Measurements from ENCODE around the gene DISC1.

DNA sequence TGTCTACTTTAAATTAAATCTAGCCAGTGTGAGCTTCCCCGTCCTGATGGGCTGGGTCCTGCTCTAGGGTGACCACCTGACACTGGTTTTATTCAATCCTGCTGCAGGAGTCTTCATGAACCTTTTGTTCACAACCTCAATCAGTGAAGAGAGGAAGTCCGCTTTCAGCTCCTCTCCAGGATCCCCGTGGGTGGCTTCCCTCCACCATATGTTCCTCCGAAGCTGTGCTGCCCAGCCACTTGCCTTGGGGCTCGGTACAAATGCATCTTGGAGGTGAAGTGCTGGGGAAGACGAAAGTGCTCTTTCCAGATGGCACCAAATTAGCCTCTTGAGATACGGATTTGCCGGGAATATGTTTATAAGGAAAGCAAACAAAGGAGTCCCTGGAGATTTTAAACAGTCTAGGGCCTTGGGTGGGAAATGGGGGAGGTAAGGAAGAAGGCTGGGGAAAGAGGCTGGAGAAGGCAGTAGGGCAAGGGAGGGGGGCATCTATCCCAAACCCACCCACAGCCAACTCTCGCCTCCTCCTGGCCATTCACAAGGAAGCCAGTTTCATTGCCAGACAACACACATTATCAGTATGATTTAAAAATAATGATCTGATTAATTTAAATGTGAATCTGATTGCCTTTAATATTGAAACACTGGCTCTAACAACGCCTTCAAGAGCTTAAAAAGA is 430.8 kb downstream of the DISC1 start:
- TF ChIP-seq POLR2A (IDR thresholded peaks at IDR 0.05): no peak
- TF ChIP-seq, protein P1, sequence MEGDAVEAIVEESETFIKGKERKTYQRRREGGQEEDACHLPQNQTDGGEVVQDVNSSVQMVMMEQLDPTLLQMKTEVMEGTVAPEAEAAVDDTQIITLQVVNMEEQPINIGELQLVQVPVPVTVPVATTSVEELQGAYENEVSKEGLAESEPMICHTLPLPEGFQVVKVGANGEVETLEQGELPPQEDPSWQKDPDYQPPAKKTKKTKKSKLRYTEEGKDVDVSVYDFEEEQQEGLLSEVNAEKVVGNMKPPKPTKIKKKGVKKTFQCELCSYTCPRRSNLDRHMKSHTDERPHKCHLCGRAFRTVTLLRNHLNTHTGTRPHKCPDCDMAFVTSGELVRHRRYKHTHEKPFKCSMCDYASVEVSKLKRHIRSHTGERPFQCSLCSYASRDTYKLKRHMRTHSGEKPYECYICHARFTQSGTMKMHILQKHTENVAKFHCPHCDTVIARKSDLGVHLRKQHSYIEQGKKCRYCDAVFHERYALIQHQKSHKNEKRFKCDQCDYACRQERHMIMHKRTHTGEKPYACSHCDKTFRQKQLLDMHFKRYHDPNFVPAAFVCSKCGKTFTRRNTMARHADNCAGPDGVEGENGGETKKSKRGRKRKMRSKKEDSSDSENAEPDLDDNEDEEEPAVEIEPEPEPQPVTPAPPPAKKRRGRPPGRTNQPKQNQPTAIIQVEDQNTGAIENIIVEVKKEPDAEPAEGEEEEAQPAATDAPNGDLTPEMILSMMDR (IDR thresholded peaks at IDR 0.05): no peak
